Keratinocyte (primary cell): ENCODE data around the gene TCERG1L.

Experiments
- CTCF ChIP-seq, 3 experiments: IDR thresholded peaks in 1 of 3; conservative IDR thresholded peaks in 1 of 3; optimal IDR thresholded peaks in 1 of 3; 2 replicates in 2 of 3; 3 replicates in 1 of 3; pipeline versions ENCODE3 to v1.5.1; 2011; ENCODE audit warnings: low read length in 3 of 3, mild to moderate bottlenecking in 3 of 3, moderate library complexity in 2 of 3, control low read depth in 1 of 3, inconsistent platforms in 1 of 3; ENCODE audit not compliant: insufficient read depth in 2 of 3; ENCODE audit errors: extremely low read depth in 1 of 3
- EZH2 ChIP-seq: IDR thresholded peaks from one replicate; pipeline ENCODE4 v1.6.1; 2012; ENCODE audit warnings: inconsistent platforms, mild to moderate bottlenecking, low read length, moderate library complexity

GRCh38 chr10:131358741-131359442 is 47.4 kb upstream of the TCERG1L start:
- TF ChIP-seq CTCF (optimal IDR thresholded peaks at IDR 0.05 in 1 of 3, IDR thresholded peaks at IDR 0.05 in 1 of 3, conservative IDR thresholded peaks at IDR 0.05 in 1 of 3; ENCODE audit: extremely low read depth in 1 of 3, insufficient read depth in 2 of 3, low read length in 3 of 3) (no peak), EZH2 (no peak)
